Mesenchymal stem cell (in vitro differentiated cells and primary cell): ENCODE results near the gene FBRSL1.
A peak's percentile ranks its signal among the peaks of the same experiment; 100 is the strongest.

Source experiments
- DNase-seq: peaks from one replicate; pipeline ENCODE4 v3.0.0-alpha.2; 2013
- H2AFZ ChIP-seq: one replicate; pipeline ENCODE4 v1.6.1; 2013; ENCODE audit warnings: low read depth, mild to moderate bottlenecking, control low read depth, inconsistent platforms, low read length, moderate library complexity
- H2AK5ac ChIP-seq: 2 replicates; pipeline ENCODE4 v1.6.1; 2013; ENCODE audit warnings: low read length, moderate library complexity, mild to moderate bottlenecking, inconsistent platforms; ENCODE audit not compliant: severe bottlenecking
- H2BK120ac ChIP-seq: one replicate; pipeline ENCODE4 v1.6.1; 2013; ENCODE audit warnings: low read depth, mild to moderate bottlenecking, inconsistent platforms, low read length, moderate library complexity
- H2BK12ac ChIP-seq, 2 experiments: one replicate each; pipeline ENCODE4 v1.6.1; 2013; ENCODE audit warnings: inconsistent platforms in 2 of 2, low read length in 2 of 2, mild to moderate bottlenecking in 2 of 2, moderate library complexity in 2 of 2, control low read depth in 1 of 2
- H2BK15ac ChIP-seq: one replicate; pipeline ENCODE4 v1.6.1; 2013; ENCODE audit warnings: mild to moderate bottlenecking, low read depth, inconsistent platforms; ENCODE audit not compliant: poor library complexity, severe bottlenecking
- H2BK5ac ChIP-seq: 2 replicates; pipeline ENCODE4 v1.6.1; 2013; ENCODE audit warnings: low read depth, mild to moderate bottlenecking, low read length, control low read depth, inconsistent platforms; ENCODE audit not compliant: poor library complexity, severe bottlenecking
- H3K14ac ChIP-seq, 2 experiments: one replicate each; pipeline ENCODE4 v1.6.1; 2013; ENCODE audit warnings: inconsistent platforms in 2 of 2, low read length in 2 of 2, control low read depth in 1 of 2, mild to moderate bottlenecking in 1 of 2, moderate library complexity in 1 of 2
- H3K18ac ChIP-seq, 2 experiments: one replicate each; pipeline ENCODE4 v1.6.1; 2013; ENCODE audit warnings: inconsistent platforms in 2 of 2, low read length in 2 of 2, control low read depth in 1 of 2, low read depth in 1 of 2, mild to moderate bottlenecking in 1 of 2
- H3K23ac ChIP-seq, 2 experiments: one replicate each; pipeline ENCODE4 v1.6.1; 2013; ENCODE audit warnings: inconsistent platforms in 2 of 2, low read length in 2 of 2, mild to moderate bottlenecking in 2 of 2, moderate library complexity in 2 of 2, control low read depth in 1 of 2
- H3K27ac ChIP-seq: 2 replicates; pipeline ENCODE4 v1.5.1; 2013; ENCODE audit warnings: mild to moderate bottlenecking, moderate library complexity, low read length, control low read depth, inconsistent platforms; ENCODE audit not compliant: poor library complexity, severe bottlenecking
- H3K27me3 ChIP-seq, 2 experiments: 2 replicates each; pipeline versions ENCODE4 v1.6.1 to v1.7.0; 2013; ENCODE audit warnings: low read length in 2 of 2, mild to moderate bottlenecking in 2 of 2, moderate library complexity in 2 of 2, control low read depth in 1 of 2, inconsistent platforms in 1 of 2; ENCODE audit not compliant: control insufficient read depth in 1 of 2, insufficient read depth in 1 of 2
- H3K36me3 ChIP-seq, 2 experiments: 2 replicates each; pipeline versions ENCODE4 v1.6.1 to v1.7.0; 2013; ENCODE audit warnings: low read length in 2 of 2, control low read depth in 1 of 2, inconsistent platforms in 1 of 2, low read depth in 1 of 2, mild to moderate bottlenecking in 1 of 2; ENCODE audit not compliant: insufficient read depth in 2 of 2, control insufficient read depth in 1 of 2
- H3K4ac ChIP-seq, 2 experiments: one replicate each; pipeline ENCODE4 v1.6.1; 2013; ENCODE audit warnings: inconsistent platforms in 2 of 2, low read length in 2 of 2, mild to moderate bottlenecking in 2 of 2, moderate library complexity in 2 of 2, control low read depth in 1 of 2, low read depth in 1 of 2
- H3K4me1 ChIP-seq: 2 replicates; pipeline ENCODE4 v1.6.1; 2013; ENCODE audit warnings: low read depth, low read length, control low read depth; ENCODE audit not compliant: control insufficient read depth, insufficient read depth
- H3K4me2 ChIP-seq: 2 replicates; pipeline ENCODE4 v1.6.1; 2013; ENCODE audit warnings: low read length, mild to moderate bottlenecking, inconsistent platforms; ENCODE audit not compliant: poor library complexity, severe bottlenecking
- H3K4me3 ChIP-seq, 2 experiments: 2 replicates each; pipeline versions ENCODE4 v1.5.1 to v1.7.0; 2013; ENCODE audit warnings: low read length in 2 of 2, mild to moderate bottlenecking in 2 of 2, control low read depth in 1 of 2, low read depth in 1 of 2; ENCODE audit not compliant: insufficient read depth in 1 of 2
- H3K79me1 ChIP-seq: replicated peaks from 2 replicates; pipeline ENCODE4 v1.6.1; 2013; ENCODE audit warnings: mild to moderate bottlenecking, control low read depth, low read length, inconsistent platforms; ENCODE audit not compliant: poor library complexity, severe bottlenecking
- H3K9ac ChIP-seq: 2 replicates; pipeline ENCODE4 v1.7.0; 2013; ENCODE audit warnings: mild to moderate bottlenecking, low read length, moderate library complexity
- H3K9me3 ChIP-seq: 2 replicates; pipeline ENCODE4 v1.7.0; 2013; ENCODE audit warnings: mild to moderate bottlenecking, low read length; ENCODE audit not compliant: control insufficient read depth
- H4K8ac ChIP-seq: one replicate; pipeline ENCODE4 v1.6.1; 2013; ENCODE audit warnings: inconsistent platforms, mild to moderate bottlenecking, low read length, moderate library complexity
- H4K91ac ChIP-seq: one replicate; pipeline ENCODE4 v1.6.1; 2013; ENCODE audit warnings: mild to moderate bottlenecking, low read length, inconsistent platforms
- WGBS: methylation state at CpG from one replicate; pipeline ENCODE4 v1.1.7; 2013; ENCODE audit warnings: mixed read lengths; 5-methylcytosine and 5-hydroxymethylcytosine counted together

FBRSL1 gene

GRCh38 chr12:132558861-132559623 is 69.1 kb downstream of the FBRSL1 start:
- no peak overlapping the region for H2BK15ac ChIP-seq
- peak overlapping the region; percentile 95 for H3K4me2 ChIP-seq
- H4K8ac ChIP-seq = no peak overlapping the region
- peaks cover 0 to 15% of the 10 kb centered on the region in 2 experiments for H3K36me3 ChIP-seq
- peaks cover 0 to 7% of the 10 kb centered on the region in 2 experiments for H3K27me3 ChIP-seq
- peak overlapping the region in 1 of 2 experiments; percentile 74 for H3K4me3 ChIP-seq
- no peak overlapping the region for H4K91ac ChIP-seq
- peak overlapping the region in 1 of 2 experiments; percentile 56 for H3K18ac ChIP-seq
- H3K23ac ChIP-seq = no peak overlapping the region
- peaks cover 20% of the 10 kb centered on the region for H3K79me1 ChIP-seq
- H2AFZ ChIP-seq = no peak overlapping the region
- H3K4me1 ChIP-seq = peaks cover 32% of the 10 kb centered on the region
- no peak overlapping the region for H2BK12ac ChIP-seq
- H3K9ac ChIP-seq = peak overlapping the region; percentile 68
- no peak overlapping the region for H3K14ac ChIP-seq
- H3K27ac ChIP-seq = no peak overlapping the region
- 80% methylated on average over 45 of the region's 45 CpGs for WGBS
- no peak overlapping the region for H2AK5ac ChIP-seq
- H3K4ac ChIP-seq = no peak overlapping the region
- H2BK5ac ChIP-seq = no peak overlapping the region
- no peak overlapping the region for H2BK120ac ChIP-seq
- no peaks in the 10 kb centered on the region for H3K9me3 ChIP-seq
- no peak for DNase-seq

GRCh38 chr12:132559652-132560363 is 69.9 kb downstream of the FBRSL1 start:
- peaks cover 23% of the 10 kb centered on the region for H3K79me1 ChIP-seq
- peak overlapping the region; percentile 5 to 80 for H3K23ac ChIP-seq
- peak overlapping the region; percentile 74 to 76 for H3K4me3 ChIP-seq
- H2BK15ac ChIP-seq = no peak overlapping the region
- H3K27me3 ChIP-seq = peaks cover 0 to 7% of the 10 kb centered on the region in 2 experiments
- H3K9ac ChIP-seq = peak overlapping the region; percentile 68
- peaks cover 32% of the 10 kb centered on the region for H3K4me1 ChIP-seq
- no peak overlapping the region for H2AK5ac ChIP-seq
- H3K36me3 ChIP-seq = peaks cover 0 to 16% of the 10 kb centered on the region in 2 experiments
- 2% methylated on average over 45 of the region's 98 CpGs for WGBS
- H2AFZ ChIP-seq = peak overlapping the region; percentile 89
- no peak overlapping the region for H4K91ac ChIP-seq
- DNase-seq = peak; percentile 38
- H2BK5ac ChIP-seq = no peak overlapping the region
- H3K27ac ChIP-seq = no peak overlapping the region
- no peak overlapping the region for H3K14ac ChIP-seq
- H2BK120ac ChIP-seq = no peak overlapping the region
- no peaks in the 10 kb centered on the region for H3K9me3 ChIP-seq
- H4K8ac ChIP-seq = peak overlapping the region; percentile 76
- H3K4me2 ChIP-seq = peak overlapping the region; percentile 95
- H3K18ac ChIP-seq = peak overlapping the region in 1 of 2 experiments; percentile 64
- peak overlapping the region in 1 of 2 experiments; percentile 37 for H3K4ac ChIP-seq
- H2BK12ac ChIP-seq = no peak overlapping the region

DNA sequence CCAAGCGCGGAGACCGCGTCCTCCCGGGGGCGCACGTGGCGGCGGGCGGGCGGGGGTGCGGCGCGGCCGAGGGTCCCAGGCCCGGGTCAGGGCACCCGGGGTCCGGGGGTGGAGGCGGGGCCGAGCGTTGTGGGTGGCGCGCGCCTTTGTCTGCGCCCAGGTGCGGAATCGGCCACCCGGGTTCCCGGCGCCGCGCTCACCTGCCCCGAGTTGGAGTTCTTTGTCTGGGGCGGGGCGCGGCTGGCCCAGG is 70.3 kb downstream of the FBRSL1 start:
- Histone ChIP-seq H2BK15ac (no peak overlapping the region), H2BK5ac (no peak overlapping the region), H2AFZ (peak overlapping the region; percentile 55), H3K4me2 (peak overlapping the region; percentile 93), H3K79me1 (peaks cover 25% of the 10 kb centered on the region), H2BK12ac (no peak overlapping the region), H3K27me3 (peaks cover 0 to 7% of the 10 kb centered on the region in 2 experiments), H3K4me1 (peaks cover 30% of the 10 kb centered on the region), H2BK120ac (no peak overlapping the region), H3K9me3 (no peaks in the 10 kb centered on the region), H3K18ac (peak overlapping the region in 1 of 2 experiments; percentile 15), H3K27ac (no peak overlapping the region), H3K9ac (peak overlapping the region; percentile 32), H4K91ac (no peak overlapping the region), H3K23ac (peak overlapping the region in 1 of 2 experiments; percentile 61), H3K4ac (no peak overlapping the region), H2AK5ac (no peak overlapping the region), H3K4me3 (peak overlapping the region; percentile 74 to 76), H3K36me3 (peaks cover 3 to 15% of the 10 kb centered on the region in 2 experiments), H3K14ac (peak overlapping the region in 1 of 2 experiments; percentile 26), H4K8ac (no peak overlapping the region)
- DNase-seq = no peak
- WGBS = under 1% methylated on average over 17 of the region's 36 CpGs
